ENCODE data around the gene MPI.
A peak's percentile ranks its signal among the peaks of the same experiment; 100 is the strongest.

The MPI gene

GRCh38 chr15:74907163-74907870 lies 17.5 kb downstream of the MPI start:
- Histone ChIP-seq H3K27ac (ENCODE audit: extremely low read depth, low read depth, low read length) (peak overlapping the region; percentile 89; the same call in 1 of the 2 replicates), H3K4me3 (ENCODE audit: low read depth, low read length) (peak overlapping the region; percentile 82), H3K4me1 (ENCODE audit: control insufficient read depth, insufficient read depth, low read length) (peaks cover 3% of the 10 kb centered on the region; the same call in 1 of the 2 replicates), H3K36me3 (ENCODE audit: control insufficient read depth in 2 of 2, insufficient read depth in 1 of 2, low read length in 2 of 2) (peaks cover 30 to 46% of the 10 kb centered on the region in 2 experiments), H3K9me3 (ENCODE audit: control insufficient read depth, insufficient read depth, low read depth, low read length) (no peaks in the 10 kb centered on the region)
- CTCF ChIA-PET: interaction anchor here (0.6 to 8.7 kb wide), 4 partner anchors 10 to 136 kb away, joined by 4 to 79 read pairs (median 9); no protein-coding TSS in a partner anchor
- POLR2A ChIA-PET: interaction anchor here (0.6 to 2.5 kb wide), 21 partner anchors 10 to 740 kb away, joined by 3 to 36 read pairs (median 5); partner anchors contain the start of genes COX5A, MPI, RPP25 and SCAMP2
- TF ChIP-seq GLIS2 (tag by site-specific recombination; IDR thresholded peaks at IDR 0.05): peak; percentile 52
- TF ChIP-seq GFI1B (tag by site-specific recombination; IDR thresholded peaks at IDR 0.05): no peak
- peak; percentile 17; the same call in 1 of the 2 replicates for TF ChIP-seq ZNF324 (tag by site-specific recombination; IDR thresholded peaks at IDR 0.05)
- peak; percentile 47; the same call in 1 of the 2 replicates for TF ChIP-seq ZFP37 (tag by site-specific recombination; IDR thresholded peaks at IDR 0.05)
- TF ChIP-seq, protein P1, sequence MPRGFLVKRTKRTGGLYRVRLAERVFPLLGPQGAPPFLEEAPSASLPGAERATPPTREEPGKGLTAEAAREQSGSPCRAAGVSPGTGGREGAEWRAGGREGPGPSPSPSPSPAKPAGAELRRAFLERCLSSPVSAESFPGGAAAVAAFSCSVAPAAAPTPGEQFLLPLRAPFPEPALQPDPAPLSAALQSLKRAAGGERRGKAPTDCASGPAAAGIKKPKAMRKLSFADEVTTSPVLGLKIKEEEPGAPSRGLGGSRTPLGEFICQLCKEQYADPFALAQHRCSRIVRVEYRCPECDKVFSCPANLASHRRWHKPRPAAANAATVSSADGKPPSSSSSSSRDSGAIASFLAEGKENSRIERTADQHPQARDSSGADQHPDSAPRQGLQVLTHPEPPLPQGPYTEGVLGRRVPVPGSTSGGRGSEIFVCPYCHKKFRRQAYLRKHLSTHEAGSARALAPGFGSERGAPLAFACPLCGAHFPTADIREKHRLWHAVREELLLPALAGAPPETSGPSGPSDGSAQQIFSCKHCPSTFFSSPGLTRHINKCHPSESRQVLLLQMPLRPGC (tag by site-specific recombination; IDR thresholded peaks at IDR 0.05): no peak
- TF ChIP-seq GLIS1 (tag by site-specific recombination; IDR thresholded peaks at IDR 0.05): peak; percentile 78
- no peak for TF ChIP-seq ZNF398 (tag by site-specific recombination; IDR thresholded peaks at IDR 0.05)
- TF ChIP-seq ZBTB17 (tag by site-specific recombination; IDR thresholded peaks at IDR 0.05): 0 out of 2 replicates have a peak, but pooled peaks have one; percentile 8
- TF ChIP-seq ZNF423 (tag by site-specific recombination; IDR thresholded peaks at IDR 0.05): no peak
- TF ChIP-seq ZNF335 (tag by site-specific recombination; conservative IDR thresholded peaks at IDR 0.05): no peak
- no peak for TF ChIP-seq ZNF777 (tag by site-specific recombination; IDR thresholded peaks at IDR 0.05; ENCODE audit: borderline replicate concordance)
- TF ChIP-seq ZBTB20 (tag by site-specific recombination; IDR thresholded peaks at IDR 0.05): no peak; the same call in 1 of the 2 replicates
- TF ChIP-seq, protein P2, sequence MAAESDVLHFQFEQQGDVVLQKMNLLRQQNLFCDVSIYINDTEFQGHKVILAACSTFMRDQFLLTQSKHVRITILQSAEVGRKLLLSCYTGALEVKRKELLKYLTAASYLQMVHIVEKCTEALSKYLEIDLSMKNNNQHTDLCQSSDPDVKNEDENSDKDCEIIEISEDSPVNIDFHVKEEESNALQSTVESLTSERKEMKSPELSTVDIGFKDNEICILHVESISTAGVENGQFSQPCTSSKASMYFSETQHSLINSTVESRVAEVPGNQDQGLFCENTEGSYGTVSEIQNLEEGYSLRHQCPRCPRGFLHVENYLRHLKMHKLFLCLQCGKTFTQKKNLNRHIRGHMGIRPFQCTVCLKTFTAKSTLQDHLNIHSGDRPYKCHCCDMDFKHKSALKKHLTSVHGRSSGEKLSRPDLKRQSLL (tag by site-specific recombination; IDR thresholded peaks at IDR 0.05): no peak
- TF ChIP-seq ZNF623 (tag by site-specific recombination; IDR thresholded peaks at IDR 0.05): no peak
- TF ChIP-seq SP7 (tag by site-specific recombination; IDR thresholded peaks at IDR 0.05): no peak
- TF ChIP-seq, protein P3, sequence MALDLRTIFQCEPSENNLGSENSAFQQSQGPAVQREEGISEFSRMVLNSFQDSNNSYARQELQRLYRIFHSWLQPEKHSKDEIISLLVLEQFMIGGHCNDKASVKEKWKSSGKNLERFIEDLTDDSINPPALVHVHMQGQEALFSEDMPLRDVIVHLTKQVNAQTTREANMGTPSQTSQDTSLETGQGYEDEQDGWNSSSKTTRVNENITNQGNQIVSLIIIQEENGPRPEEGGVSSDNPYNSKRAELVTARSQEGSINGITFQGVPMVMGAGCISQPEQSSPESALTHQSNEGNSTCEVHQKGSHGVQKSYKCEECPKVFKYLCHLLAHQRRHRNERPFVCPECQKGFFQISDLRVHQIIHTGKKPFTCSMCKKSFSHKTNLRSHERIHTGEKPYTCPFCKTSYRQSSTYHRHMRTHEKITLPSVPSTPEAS (tag by site-specific recombination; IDR thresholded peaks at IDR 0.05): no peak
- TF ChIP-seq TCF7L2 (IDR thresholded peaks at IDR 0.05; ENCODE audit: borderline replicate concordance, low read depth, low read length): no peak
- no peak for TF ChIP-seq ZNF585B (tag by site-specific recombination; IDR thresholded peaks at IDR 0.05)
- TF ChIP-seq ZNF549 (tag by site-specific recombination; IDR thresholded peaks at IDR 0.05): no peak
- no peak for TF ChIP-seq ZNF341 (tag by site-specific recombination; IDR thresholded peaks at IDR 0.05; ENCODE audit: low read depth)
- no peak for TF ChIP-seq MEIS1 (CRISPR knock-in tag; IDR thresholded peaks at IDR 0.05; ENCODE audit: borderline replicate concordance)
- TF ChIP-seq, protein P4, sequence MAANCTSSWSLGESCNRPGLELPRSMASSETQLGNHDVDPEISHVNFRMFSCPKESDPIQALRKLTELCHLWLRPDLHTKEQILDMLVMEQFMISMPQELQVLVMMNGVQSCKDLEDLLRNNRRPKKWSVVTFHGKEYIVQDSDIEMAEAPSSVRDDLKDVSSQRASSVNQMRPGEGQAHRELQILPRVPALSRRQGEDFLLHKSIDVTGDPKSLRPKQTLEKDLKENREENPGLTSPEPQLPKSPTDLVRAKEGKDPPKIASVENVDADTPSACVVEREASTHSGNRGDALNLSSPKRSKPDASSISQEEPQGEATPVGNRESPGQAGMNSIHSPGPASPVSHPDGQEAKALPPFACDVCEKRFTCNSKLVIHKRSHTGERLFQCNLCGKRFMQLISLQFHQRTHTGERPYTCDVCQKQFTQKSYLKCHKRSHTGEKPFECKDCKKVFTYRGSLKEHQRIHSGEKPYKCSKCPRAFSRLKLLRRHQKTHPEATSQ (tag by site-specific recombination; IDR thresholded peaks at IDR 0.05): no peak
- TF ChIP-seq ZIC2 (tag by site-specific recombination; IDR thresholded peaks at IDR 0.05): peak; percentile 23; the same call in 1 of the 2 replicates
- no peak for TF ChIP-seq PATZ1 (tag by site-specific recombination; IDR thresholded peaks at IDR 0.05)
- no peak for TF ChIP-seq ZNF366 (tag by site-specific recombination; conservative IDR thresholded peaks at IDR 0.05)
- no peak for TF ChIP-seq ZNF776 (tag by site-specific recombination; IDR thresholded peaks at IDR 0.05; ENCODE audit: borderline replicate concordance)
- TF ChIP-seq ZNF239 (tag by site-specific recombination; IDR thresholded peaks at IDR 0.05): no peak
- TF ChIP-seq ZNF596 (tag by site-specific recombination; IDR thresholded peaks at IDR 0.05): no peak
- no peak for TF ChIP-seq ZNF221 (tag by site-specific recombination; IDR thresholded peaks at IDR 0.05; ENCODE audit: borderline replicate concordance)

Data from HEK293 (cell line).